OCI-M2 (cell line): ENCODE data around the gene ACTG1.

Experiments used
- DNase-seq: peaks from one replicate; lab custom pipeline; 2025; ENCODE audit not compliant: unreplicated experiment; lab: John Stamatoyannopoulos, UW

The ACTG1 gene

DNA sequence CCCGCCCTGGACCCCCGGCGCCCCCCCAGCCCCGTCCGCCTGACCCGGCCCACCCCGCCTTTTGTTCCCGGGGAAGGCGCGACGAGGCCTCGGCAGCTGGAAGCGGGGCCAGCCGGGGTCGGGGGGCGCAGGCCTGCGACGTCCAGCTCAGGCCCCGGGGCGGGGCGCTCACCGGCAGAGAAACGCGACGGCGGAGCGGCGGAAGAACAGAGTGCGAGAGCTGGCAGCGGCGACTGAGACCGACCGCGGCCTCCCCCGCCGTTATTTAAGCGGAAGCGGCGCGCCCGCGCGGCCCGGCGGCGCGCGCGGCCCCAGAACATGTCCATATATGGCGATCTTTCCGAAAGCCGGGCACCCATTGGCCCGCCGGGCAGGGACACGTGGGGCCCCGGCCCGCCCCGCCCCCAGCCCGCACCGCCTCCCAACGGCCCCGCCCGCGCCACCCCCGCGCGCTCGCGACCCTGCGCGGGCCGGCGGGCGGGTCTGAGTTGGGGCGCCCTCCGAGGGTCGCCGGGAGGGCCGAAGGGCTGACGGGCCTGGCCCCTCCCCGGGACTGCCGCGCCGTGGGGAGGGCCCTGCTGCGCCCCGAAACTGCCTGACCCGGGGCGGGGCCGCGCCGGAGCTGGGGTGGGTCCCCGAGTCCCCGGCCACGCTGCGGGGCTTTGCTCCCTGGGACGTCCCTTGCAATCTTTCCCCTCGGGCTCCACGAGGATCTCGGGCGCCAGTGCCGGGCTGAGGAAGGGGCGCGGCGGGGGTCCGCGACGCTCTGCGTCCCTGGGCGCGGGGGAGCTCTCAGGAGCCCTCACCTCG lies at the start of gene ACTG1:
ACTG1 (minus strand) TSS at position 238 of the 810 bp plus-strand sequence. CDS start 445 bp downstream, outside the sequence.
- DNase-seq, result no peak

GRCh38 chr17:81561494-81561885 lies 48.9 kb upstream of the ACTG1 start:
- no peak for DNase-seq

DNA sequence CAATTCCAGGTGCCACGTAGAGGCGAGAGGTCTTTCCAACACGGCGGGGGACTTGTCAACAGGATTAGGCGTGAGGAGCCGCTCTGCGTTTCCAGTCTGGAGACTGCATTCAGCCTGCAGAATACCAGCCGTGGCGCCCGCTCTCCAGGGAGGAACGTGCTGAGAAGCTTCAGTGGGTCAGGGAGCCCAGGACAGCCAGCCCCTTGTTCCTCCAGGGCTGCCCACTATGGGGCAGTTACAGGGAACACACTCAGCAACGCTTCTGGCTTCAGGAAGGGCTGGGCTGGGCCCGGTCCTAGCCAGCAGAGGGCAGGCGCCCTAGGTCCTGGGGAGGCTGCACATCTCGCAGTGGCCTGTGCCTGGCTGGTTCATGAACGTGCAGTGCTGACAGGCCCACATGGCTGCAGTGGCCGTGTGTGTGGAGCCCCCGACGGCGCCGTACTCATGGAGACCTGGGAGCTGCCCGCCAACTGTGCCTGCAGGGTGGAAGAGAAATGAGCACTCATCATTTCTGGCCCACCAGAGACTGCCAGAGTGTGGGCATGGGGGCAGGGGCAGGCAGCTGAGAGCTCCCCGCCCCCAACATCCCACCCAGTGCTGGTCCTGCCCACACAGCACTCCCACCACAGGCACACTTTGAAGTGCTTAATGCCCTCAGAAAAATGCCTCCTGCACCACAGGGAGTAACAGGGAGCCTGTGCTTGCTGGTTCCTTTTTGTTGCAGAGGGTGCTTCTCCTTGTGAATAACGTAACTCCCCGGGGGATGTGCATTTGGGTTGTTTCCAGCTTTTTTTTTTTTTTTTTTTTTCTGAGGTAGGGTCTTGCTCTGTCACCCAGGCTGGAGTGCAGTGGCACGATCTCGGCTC lies 46.6 kb upstream of the ACTG1 start:
- no peak for DNase-seq

- DNase-seq, result no peak
Measured at GRCh38 chr17:81558115-81558468, 45.5 kb upstream of the ACTG1 start.

- DNase-seq, result no peak
Measured at GRCh38 chr17:81557276-81558114, 44.9 kb upstream of the ACTG1 start.

GRCh38 chr17:81556863-81557262 lies 44.3 kb upstream of the ACTG1 start:
- DNase-seq, result no peak

GRCh38 chr17:81556175-81556691 lies 43.6 kb upstream of the ACTG1 start:
- DNase-seq, result no peak

- no peak for DNase-seq
Measured at GRCh38 chr17:81553616-81554181, 41.1 kb upstream of the ACTG1 start.

DNA sequence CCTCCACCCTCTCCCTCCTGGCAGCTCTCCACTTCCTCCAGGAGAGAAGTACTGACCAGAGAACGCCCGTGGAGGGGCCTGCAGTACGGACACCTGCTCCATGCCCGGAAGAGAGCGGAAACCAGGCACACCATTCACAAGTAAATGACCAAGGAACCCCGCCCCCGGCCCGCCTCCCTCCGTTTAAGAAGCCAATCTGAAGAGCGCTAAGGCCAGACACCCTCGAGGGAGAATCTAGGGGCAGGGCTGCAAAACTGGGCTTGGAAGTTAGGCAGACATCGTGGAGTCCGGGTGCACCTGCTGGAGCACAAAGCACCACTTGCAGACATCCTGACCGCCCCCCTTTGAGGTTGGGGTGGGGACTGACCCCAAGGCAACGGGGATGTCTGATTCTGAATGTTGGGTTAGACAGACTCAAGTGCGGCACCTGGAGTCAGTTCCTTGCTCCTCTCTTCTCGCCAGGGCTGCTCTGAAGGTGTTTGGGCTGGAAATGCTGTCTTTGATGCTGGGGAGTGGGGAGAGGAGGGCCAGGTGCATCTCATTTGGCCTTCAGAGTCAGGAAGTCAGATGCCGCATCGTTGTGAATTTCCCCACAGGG lies 40.5 kb upstream of the ACTG1 start:
- DNase-seq, result peak; percentile 45

- no peak for DNase-seq
Measured at GRCh38 chr17:81552244-81553017, 39.8 kb upstream of the ACTG1 start, which contains the start of gene FAAP100. TSS of gene FAAP100 (minus strand) at chr17:81552353. CDS start at chr17:81552330, 23 bp downstream.

DNA sequence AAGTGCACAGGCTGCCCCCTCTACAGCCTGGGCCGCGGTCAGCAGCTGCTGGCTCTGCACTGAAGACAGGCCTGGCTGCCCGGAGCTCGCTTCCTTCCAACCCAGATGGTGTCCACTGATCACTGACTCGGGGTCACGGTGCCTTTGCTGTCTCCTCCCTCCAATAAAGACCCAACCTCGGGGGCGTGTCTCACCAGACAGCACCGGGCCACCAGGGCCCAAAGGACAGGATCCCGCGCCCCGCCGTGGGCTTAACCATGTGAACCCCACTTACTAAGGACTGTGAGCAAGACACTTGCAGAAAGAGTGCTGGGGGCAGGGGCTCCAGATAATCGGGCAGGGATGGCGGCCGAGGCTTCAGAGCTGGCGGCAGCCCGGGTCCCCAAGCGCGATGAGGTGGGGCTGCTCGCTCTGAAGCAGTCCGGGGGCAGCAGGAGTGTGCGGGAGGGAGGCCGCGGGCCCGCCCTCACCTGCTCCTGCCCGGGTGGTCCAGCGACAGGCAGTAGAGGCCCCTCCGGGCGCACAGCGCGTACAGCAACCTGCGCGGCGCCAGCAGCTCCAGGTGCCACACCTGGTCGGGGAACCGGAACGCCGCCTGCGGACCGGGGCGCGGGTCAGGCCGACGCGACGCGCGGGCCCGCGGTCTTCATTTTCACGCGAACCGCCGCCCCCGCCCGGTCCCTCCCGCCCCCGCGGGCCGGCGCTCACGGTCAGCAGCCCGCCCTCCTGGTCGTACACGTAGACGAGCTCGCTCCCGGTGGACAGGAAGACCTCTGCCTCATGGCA lies 39.1 kb upstream of the ACTG1 start:
- DNase-seq, result no peak

DNA sequence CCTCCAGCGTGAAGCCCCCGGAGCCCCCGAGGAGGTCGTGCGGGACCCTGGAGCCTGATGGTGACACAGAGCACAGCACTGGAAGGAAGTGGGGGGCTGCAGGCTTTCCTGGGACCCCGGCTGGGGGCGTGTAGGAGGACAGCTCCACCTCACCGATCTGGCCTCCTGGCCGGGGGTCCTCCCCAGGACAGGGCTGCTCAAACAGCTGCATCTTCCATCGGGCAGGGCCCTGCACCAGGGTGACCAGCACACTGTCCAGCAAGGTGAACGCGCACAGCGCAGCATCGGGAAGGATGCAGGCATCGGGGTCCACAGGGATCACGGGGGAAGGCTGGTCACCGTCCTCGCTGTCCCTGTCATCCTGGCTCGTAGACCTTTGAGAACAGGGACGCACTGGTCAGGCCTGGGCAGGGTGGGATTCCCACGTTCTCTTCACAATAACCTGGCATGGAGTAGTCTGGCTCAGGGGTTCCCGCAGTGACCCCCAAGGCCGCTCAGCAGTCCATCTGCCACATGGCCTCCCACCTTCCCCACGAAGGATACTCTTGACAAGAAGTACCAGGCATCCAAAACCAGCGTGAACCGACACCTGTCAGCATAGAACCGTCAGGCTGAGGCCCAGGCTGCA lies 38.3 kb upstream of the ACTG1 start:
- no peak for DNase-seq

DNA sequence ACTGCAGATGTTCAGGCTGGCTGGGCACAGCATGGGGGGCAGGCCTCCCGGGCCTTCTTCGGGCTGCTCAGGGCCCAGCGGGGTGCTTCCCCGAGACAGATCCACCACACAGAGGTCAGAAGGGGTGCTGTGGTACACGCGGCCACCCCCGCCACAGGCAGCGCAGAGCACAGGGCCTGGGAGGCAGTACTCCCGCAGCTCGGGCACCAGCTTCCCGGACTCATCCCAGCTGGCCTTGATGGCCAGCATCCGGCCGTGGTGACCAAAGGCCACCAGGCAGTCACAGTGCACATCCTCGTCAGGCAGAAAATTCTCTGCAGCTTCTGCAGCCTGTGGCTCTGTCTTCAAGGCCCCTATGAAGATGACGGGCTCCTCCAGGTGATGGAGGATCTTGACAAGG lies 37.7 kb upstream of the ACTG1 start:
- DNase-seq, result no peak

DNA sequence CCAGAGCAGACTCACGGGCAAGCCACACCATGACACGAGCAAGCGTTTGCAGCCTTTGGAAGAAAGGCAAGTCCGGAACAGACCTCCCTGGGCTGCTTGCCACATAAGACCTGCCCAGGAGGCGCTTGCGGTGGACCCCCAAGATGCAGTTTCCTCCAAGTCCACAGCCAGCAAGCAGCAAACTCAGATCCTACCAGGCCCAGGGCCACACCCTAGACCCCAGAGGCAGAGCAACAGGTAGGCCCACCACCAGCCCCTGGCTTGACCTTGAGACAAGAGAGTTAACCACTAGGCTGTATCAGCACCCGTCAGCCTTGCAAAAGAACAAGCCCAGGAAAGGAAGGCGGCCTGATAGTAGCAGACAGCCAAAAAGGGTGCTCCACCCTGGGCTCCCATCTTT lies 37.2 kb upstream of the ACTG1 start:
- no peak for DNase-seq

DNA sequence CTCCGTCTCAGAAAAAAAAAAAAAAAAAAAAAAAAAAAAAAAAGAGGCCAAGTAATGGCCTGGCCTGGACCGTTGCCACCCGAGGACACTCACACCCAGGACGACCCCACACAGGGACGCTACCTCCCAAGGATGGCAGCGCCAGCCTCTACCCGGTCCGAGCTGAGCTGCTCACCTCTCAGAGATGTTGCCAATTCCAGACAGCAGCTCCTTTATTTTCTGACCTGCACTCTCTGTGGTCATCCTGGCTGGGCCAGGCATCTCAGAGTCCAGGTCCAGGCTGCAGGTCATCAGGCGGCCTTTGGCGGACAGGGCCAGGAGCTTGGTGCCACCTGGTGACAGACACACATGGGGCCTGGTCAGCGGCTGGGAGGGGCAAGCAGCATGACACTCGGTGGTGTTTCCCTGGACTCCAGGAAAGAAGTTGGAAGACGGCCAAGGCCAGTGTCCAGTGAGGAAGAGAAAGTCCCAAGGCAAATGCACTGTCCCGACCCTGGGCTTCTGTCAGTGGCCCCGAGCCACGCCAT lies 36.5 kb upstream of the ACTG1 start:
- no peak for DNase-seq

GRCh38 chr17:81547614-81547982 lies 35.0 kb upstream of the ACTG1 start:
- DNase-seq, result no peak

DNA sequence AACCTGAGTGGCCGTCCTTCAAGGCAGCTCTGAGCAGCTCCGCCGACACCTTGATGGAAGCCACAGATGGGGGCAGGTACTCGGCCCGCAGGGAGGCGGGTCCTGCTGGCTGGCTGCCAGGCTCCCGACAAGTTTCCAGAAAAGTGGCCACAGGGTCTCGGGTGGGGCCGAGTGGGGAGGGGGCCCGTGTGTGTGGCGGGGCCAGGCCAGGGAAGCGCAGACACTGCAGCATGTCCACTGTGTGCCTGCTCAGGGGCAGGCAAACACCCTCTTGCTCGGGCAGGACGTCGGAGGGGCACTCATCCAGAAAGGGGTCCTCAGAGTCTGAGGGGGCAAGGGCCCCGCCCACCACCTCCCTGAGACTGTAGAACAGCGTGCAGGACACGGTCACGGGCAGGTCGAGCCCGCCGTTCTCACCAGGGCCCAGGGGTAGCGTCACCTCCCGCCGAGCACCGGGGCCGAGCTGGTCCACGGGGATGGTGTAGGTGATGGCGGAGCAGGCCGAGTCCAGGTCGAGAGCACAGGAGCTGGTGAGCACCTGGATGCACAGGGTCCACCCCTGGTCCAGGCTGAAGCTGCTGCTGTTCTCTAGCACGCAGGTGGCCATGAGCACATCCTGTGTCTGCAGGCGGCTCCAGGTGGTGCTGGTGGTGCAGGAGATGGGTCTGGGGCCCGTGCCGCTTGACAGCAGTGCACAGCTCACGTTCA lies 34.5 kb upstream of the ACTG1 start:
- no peak for DNase-seq
